HG02763 (cell line): Measurements from ENCODE around the gene RANBP3.

Source experiments
- ATAC-seq: cut with Tn5 transposase; IDR thresholded peaks from one replicate; pipeline ENCODE4 v1.9.1; 2021; ENCODE audit warnings: mild to moderate bottlenecking, moderate library complexity; ENCODE audit not compliant: unreplicated experiment

The RANBP3 gene

GRCh38 chr19:5951338-5951861 lies 26.5 kb downstream of the RANBP3 start:
- no peak for ATAC-seq

GRCh38 chr19:5950741-5951140 lies 27.2 kb downstream of the RANBP3 start:
- no peak for ATAC-seq

DNA sequence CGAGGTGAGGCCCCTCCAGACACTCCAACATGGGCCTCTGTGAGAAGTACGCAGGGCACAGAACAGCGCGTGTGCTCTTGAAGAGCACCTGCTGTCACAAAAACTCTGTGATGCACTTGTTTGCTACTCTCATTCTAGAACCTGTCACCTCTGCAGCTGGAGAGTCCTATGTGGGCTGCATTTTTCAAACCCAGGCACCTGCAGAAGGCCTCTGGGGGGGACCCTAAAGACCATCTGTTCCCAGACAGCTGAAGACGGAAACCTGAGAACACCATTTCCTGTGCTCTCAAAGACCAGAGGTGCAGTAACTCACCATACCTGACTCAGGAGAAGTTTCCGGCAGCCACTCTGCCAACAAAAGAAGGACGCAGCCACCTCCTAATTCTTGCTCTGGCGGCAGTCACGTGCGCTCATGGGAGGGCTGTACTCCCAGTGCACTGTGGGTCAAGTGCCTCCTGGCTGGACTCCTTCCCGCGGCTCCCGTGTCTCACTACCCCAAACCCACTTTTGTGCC lies 28.1 kb downstream of the RANBP3 start:
- ATAC-seq, result no peak

DNA sequence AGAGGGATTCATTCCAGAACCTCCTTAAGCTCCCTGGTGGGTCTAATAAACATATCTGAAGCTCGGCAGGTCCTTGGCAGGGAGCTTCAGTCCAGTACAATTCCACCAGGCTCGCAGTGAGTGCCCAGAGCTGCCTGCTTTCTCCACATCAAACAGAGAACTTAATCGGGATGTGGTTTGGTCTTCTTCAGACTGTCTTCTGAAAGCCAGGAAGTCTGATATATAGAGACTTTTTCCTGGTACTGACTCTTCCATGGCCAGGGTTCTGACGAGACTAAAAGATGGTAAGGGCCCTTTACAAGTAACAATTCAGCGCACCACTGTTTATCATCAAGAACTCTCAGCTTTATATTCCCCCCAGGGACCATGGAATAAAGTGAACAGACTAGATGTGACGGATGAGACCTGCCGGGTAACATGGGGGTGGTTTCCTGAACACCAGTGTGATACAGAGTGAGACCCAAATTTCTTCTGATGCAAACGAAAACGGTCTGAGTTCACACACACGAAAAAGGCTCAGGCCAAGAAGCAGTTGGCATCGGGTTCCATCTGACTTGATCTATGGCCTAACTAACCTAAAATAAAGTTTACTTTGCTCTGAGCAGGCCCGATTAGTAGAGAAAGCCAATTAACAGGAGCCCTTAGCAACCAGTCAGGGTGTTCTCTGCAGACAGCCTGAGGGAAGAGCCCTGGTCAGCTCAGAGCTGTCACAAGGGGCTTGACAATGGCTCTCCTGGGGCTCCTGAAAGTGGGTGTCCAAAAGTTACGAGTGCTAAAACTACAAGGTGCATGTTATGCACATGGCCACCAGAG lies 29.0 kb downstream of the RANBP3 start:
- no peak for ATAC-seq

- no peak for ATAC-seq
Measured at GRCh38 chr19:5947435-5947834, 30.5 kb downstream of the RANBP3 start.

DNA sequence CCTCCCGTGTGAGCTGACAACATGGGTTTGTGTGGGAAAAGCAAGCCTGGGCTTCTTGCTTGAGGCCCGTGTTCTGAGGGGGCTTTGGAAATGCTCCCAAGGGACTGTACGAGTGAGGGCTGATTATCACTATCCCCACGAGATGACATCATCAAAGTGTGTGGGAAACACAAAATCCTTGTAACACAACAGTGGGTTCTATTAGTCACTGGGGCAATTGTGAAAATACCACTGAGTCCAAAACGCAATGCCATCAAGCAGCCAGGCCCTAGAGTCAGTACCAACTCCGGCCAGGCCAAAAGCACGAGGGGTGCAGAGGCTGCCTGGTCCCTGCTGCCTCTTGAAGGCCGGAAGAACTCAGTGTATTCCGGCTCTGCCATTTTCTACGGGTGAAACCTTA lies 34.3 kb downstream of the RANBP3 start:
- no peak for ATAC-seq

DNA sequence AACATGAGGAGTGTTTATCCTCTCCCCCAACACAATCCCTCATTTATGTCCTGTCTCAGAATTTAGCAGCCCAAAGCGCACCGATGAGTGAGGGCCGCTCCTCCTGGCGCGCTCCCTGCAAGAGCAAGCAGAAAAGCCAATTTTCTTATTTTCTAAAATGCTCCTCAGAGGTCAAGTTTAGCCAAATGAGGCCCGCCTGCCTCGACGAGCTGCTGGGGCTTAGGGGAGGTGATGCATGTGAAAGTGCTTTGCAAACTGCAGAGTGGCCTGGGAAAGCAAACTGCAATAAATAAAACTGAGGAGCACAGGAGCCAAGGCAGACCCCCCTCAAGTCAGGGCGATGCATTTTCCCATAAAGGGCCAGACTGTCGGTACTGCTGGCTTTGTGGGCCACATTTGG lies 34.9 kb downstream of the RANBP3 start:
- ATAC-seq, result no peak

DNA sequence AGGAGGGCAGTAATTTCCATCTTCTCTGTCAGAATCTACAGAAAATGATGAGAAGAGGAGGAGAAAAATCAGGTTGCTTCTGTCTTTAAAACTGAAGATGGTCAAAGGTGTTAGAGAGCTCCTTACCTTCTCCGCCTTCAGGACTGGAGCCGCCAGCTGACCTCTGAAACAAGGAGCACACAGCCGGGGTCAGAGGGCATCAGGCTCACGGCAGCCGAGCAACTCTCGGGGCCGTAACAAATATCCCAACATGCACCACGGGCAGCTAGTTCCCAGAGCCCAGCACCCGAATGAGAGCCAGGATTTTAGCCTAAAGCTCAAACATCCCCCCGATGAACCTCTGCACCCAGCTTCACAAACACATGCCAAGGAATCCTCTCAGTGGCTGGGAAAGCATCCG lies 36.3 kb downstream of the RANBP3 start:
- ATAC-seq, result no peak

- ATAC-seq, result no peak
Measured at GRCh38 chr19:5940260-5941208, 37.4 kb downstream of the RANBP3 start.

DNA sequence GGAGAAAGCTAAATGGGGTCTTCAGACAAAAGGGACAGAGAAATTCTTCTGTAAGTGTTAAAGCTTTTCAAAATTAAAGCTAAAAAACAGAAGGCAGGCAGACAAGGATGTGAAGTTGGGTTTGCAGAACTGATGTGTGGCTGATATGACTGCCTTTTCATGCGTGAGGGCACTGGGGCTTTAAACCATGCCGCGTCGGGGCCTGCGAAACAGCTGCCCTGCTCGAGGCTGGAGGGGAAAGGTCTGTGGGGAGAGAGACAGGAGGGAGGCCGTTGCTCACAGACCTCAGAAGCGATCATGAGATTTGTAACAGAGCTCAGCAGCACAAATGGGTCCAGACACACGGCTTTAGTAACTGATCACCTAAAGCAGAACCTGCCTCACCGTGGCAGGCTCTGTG lies 40.4 kb downstream of the RANBP3 start:
- ATAC-seq, result no peak

- no peak for ATAC-seq
Measured at GRCh38 chr19:5936292-5936592, 41.7 kb downstream of the RANBP3 start.

GRCh38 chr19:5935473-5936291 lies 42.3 kb downstream of the RANBP3 start:
- ATAC-seq, result no peak

DNA sequence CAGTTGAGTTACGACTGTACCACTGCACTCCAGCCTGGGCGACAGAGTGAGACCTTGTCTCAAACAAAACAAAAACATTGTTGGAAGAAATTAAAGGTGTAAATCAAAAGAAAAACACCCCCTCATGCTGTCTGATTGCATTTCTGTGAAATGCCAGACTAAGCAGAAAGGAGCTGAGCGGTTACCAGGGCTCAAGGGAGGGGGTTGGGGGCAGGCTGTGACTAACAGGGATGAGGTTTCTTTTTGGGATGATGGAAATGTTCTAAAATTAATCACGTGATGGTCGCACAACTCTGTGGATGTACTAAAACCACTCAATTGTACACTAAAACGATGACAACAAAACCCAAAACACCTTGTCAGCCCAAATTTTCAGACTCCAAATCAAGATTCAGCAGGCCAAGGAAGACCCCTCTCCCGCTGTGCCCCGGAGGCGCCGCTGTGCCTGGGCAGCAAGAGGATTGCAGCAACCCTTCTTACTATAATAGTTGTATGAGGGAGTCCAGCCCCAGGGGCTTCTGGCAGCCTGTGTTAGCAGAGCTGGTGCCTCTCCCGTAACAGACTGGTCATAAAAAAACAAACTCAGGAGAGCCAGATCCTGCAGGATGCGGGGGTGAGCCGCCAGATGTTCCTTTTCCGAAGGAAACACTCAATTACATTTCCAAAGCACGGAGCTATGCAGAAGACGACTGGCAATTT lies 43.0 kb downstream of the RANBP3 start:
- ATAC-seq, result no peak

GRCh38 chr19:5934069-5934401 lies 43.9 kb downstream of the RANBP3 start:
- ATAC-seq, result no peak

DNA sequence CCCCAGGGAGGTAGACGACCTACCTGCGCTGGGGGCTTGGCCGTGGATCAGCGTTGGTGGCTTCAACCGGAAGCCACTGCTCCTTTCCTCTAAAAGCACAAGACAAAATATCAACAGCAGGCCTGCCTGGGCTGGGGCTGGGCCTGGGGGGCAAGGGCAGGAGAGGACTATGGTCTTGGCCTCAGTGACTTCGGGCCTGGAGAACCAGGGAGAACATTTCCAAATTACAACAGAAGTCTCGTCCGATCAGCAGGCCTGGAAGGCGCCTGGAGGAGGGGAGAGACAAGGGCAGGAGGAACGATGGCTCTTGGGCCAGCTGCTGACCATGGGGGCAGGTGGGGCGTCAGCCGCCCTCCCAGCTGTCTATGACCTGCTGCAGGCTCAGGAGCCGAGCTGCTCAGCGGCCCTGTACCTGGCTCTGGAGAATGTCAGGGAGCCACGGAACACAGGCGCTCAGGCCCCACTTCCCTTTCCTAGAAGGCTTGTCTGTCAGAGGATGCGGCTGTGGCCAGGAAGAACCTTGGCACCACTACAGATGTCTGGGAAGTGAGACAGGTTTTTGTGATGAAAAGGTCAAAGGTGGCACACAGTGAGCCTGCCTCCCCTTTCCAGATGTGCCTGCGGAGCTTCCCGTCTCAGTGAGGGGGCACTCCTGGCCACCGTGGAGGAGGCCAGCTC lies 44.4 kb downstream of the RANBP3 start:
- ATAC-seq, result no peak

GRCh38 chr19:5932609-5933262 lies 45.2 kb downstream of the RANBP3 start:
- ATAC-seq, result no peak

GRCh38 chr19:5932146-5932545 lies 45.8 kb downstream of the RANBP3 start:
- ATAC-seq, result no peak

DNA sequence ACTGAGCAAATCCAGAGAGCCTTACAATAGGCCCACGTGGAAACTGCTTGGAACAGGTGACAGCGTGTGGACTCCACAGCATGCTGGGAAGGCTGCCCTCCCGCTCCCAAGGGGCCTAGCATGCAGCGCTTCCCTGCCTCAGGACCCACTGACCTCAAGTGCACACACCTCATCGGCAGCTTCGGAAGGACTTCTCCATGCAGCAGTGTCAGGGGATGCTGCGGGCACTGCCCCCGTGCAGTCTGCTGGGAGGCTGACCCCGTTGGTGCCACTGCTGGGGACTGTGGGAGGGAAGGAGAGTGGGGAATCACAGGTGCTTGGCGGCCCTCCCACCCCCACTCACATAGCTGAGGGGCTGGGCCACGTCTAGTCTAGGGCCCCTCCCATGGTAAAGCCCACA lies 46.7 kb downstream of the RANBP3 start:
- no peak for ATAC-seq

DNA sequence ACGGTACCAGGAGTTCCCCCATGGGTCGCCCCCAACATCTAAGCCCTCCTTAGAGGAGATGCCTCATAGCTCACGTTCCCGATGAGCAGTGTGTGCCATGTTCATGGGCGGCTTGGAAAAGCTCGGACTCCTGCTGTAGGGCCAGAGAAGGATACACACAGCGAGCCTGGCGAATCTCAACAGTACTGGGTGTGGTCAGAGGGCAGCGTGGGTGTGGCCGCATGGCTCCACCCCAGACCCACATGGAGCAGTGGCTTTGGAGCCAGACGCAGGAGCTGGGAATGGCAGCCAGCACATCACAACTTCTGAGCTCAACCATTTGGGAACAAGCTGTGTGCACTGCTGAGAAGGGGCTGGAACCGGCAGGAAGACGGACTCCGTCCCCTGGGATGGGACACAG lies 48.3 kb downstream of the RANBP3 start:
- ATAC-seq, result no peak
